Measurements from ENCODE around the gene HNRNPUL1.
"Not testable (repeated sequence)": the region's sequence is repeated elsewhere in the genome, so short reads cannot be mapped to it uniquely, and the experiment has no call there.

The HNRNPUL1 gene

GRCh38 chr19:41222240-41222639, 41.9 kb upstream of the HNRNPUL1 start:
- no peak overlapping the region for H3K27ac ChIP-seq
- no peak for TF ChIP-seq ZFX (IDR thresholded peaks at IDR 0.05; ENCODE audit: borderline replicate concordance)

GRCh38 chr19:41223431-41224234, 40.5 kb upstream of the HNRNPUL1 start:
- no peak overlapping the region for H3K27ac ChIP-seq
- TF ChIP-seq ZFX (IDR thresholded peaks at IDR 0.05; ENCODE audit: borderline replicate concordance) (no peak), CTCF (IDR thresholded peaks at IDR 0.05) (no peak)

GRCh38 chr19:41224632-41225031, 39.5 kb upstream of the HNRNPUL1 start:
- no peak for TF ChIP-seq ZFX (IDR thresholded peaks at IDR 0.05; ENCODE audit: borderline replicate concordance)
- no peak for TF ChIP-seq CTCF (IDR thresholded peaks at IDR 0.05)

GRCh38 chr19:41225238-41226052, 38.7 kb upstream of the HNRNPUL1 start:
- H3K27ac ChIP-seq, result no peak overlapping the region
- TF ChIP-seq CTCF (IDR thresholded peaks at IDR 0.05) (no peak), ZFX (IDR thresholded peaks at IDR 0.05; ENCODE audit: borderline replicate concordance) (no peak)

More at GRCh38 chr19:41224632-41225031, 39.5 kb upstream of the HNRNPUL1 start:
- no peak overlapping the region for H3K27ac ChIP-seq

GRCh38 chr19:41226053-41226873, 37.9 kb upstream of the HNRNPUL1 start:
- no peak overlapping the region for H3K27ac ChIP-seq
- TF ChIP-seq CTCF (IDR thresholded peaks at IDR 0.05) (no peak), ZFX (IDR thresholded peaks at IDR 0.05; ENCODE audit: borderline replicate concordance) (no peak)

- H3K27ac ChIP-seq, result no peak overlapping the region
- TF ChIP-seq ZFX (IDR thresholded peaks at IDR 0.05; ENCODE audit: borderline replicate concordance) (no peak), CTCF (IDR thresholded peaks at IDR 0.05) (no peak)
These were observed 37.2 kb upstream of the HNRNPUL1 start for GRCh38 chr19:41226874-41227390.

GRCh38 chr19:41228486-41228885, 35.7 kb upstream of the HNRNPUL1 start:
- no peak for TF ChIP-seq ZFX (IDR thresholded peaks at IDR 0.05; ENCODE audit: borderline replicate concordance)
- TF ChIP-seq CTCF (IDR thresholded peaks at IDR 0.05), result no peak

GRCh38 chr19:41229338-41229737, 34.8 kb upstream of the HNRNPUL1 start:
- not testable (repeated sequence) for H3K27ac ChIP-seq

More at GRCh38 chr19:41228486-41228885, 35.7 kb upstream of the HNRNPUL1 start:
- no peak overlapping the region for H3K27ac ChIP-seq
